ENCODE data around the gene CHL1. TPM values are rescaled to one million over a fixed set of nuclear protein-coding genes. Genes with fewer than 3 reads are reported as not detected.
A peak's percentile ranks its signal among the peaks of the same experiment; 100 is the strongest.
"Not testable (repeated sequence)": the region's sequence is repeated elsewhere in the genome, so short reads cannot be mapped to it uniquely, and the experiment has no call there.

CHL1 gene
- polyA plus RNA-seq, 4 donors = 11.0 to 24.0 (median 17.4) TPM

GRCh38 chr3:332701-333100 lies 136.1 kb downstream of the CHL1 start:
- no peak for DNase-seq (ENCODE audit: low read depth in 4 of 4, low spot score in 3 of 4)

- DNase-seq (ENCODE audit: low read depth in 4 of 4, low spot score in 3 of 4) = no peak
Observed at GRCh38 chr3:335240-335639, 138.7 kb downstream of the CHL1 start.

- no peak for DNase-seq (ENCODE audit: low read depth in 4 of 4, low spot score in 3 of 4)
Observed at GRCh38 chr3:339351-339750, 142.8 kb downstream of the CHL1 start.

GRCh38 chr3:341998-342397 lies 145.4 kb downstream of the CHL1 start:
- DNase-seq (ENCODE audit: low read depth in 4 of 4, low spot score in 3 of 4) = no peak

- DNase-seq (ENCODE audit: low read depth in 4 of 4, low spot score in 3 of 4) = no peak
Observed at GRCh38 chr3:346186-346585, 149.6 kb downstream of the CHL1 start.

- no peak for DNase-seq (ENCODE audit: low read depth in 4 of 4, low spot score in 3 of 4)
Observed at GRCh38 chr3:347581-347980, 151.0 kb downstream of the CHL1 start.

- no peak for DNase-seq (ENCODE audit: low read depth in 4 of 4, low spot score in 3 of 4)
Observed at GRCh38 chr3:350871-351371, 154.4 kb downstream of the CHL1 start.

- DNase-seq (ENCODE audit: low read depth in 4 of 4, low spot score in 3 of 4) = no peak
Observed at GRCh38 chr3:352599-352998, 156.0 kb downstream of the CHL1 start.

- no peak for DNase-seq (ENCODE audit: low read depth in 4 of 4, low spot score in 3 of 4)
Observed at GRCh38 chr3:353191-353739, 156.7 kb downstream of the CHL1 start.

GRCh38 chr3:354432-354831 lies 157.9 kb downstream of the CHL1 start:
- DNase-seq (ENCODE audit: low read depth in 4 of 4, low spot score in 3 of 4) = peak in 1 of 4 donors; percentile 27

GRCh38 chr3:355622-356021 lies 159.1 kb downstream of the CHL1 start:
- DNase-seq (ENCODE audit: low read depth in 4 of 4, low spot score in 3 of 4) = no peak

GRCh38 chr3:356952-357351 lies 160.4 kb downstream of the CHL1 start:
- DNase-seq (ENCODE audit: low read depth in 4 of 4, low spot score in 3 of 4) = peak in 1 of 4 donors; percentile 55

GRCh38 chr3:359672-360071 lies 163.1 kb downstream of the CHL1 start:
- DNase-seq (ENCODE audit: low read depth in 4 of 4, low spot score in 3 of 4) = no peak

- DNase-seq (ENCODE audit: low read depth in 4 of 4, low spot score in 3 of 4) = no peak
Observed at GRCh38 chr3:362681-363338, 166.2 kb downstream of the CHL1 start.

- DNase-seq (ENCODE audit: low read depth in 4 of 4, low spot score in 3 of 4) = no peak
Observed at GRCh38 chr3:364287-364686, 167.7 kb downstream of the CHL1 start.

- peak in 1 of 4 donors; percentile 27 for DNase-seq (ENCODE audit: low read depth in 4 of 4, low spot score in 3 of 4)
Observed at GRCh38 chr3:365268-365667, 168.7 kb downstream of the CHL1 start.

GRCh38 chr3:366253-366652 lies 169.7 kb downstream of the CHL1 start:
- DNase-seq (ENCODE audit: low read depth in 4 of 4, low spot score in 3 of 4) = not testable (repeated sequence)

- no peak for DNase-seq (ENCODE audit: low read depth in 4 of 4, low spot score in 3 of 4)
Observed at GRCh38 chr3:373193-373779, 176.7 kb downstream of the CHL1 start.

GRCh38 chr3:374459-374858 lies 177.9 kb downstream of the CHL1 start:
- DNase-seq (ENCODE audit: low read depth in 4 of 4, low spot score in 3 of 4) = no peak

GRCh38 chr3:377158-377561 lies 180.6 kb downstream of the CHL1 start:
- DNase-seq (ENCODE audit: low read depth in 4 of 4, low spot score in 3 of 4) = peak in 1 of 4 donors; percentile 19

- DNase-seq (ENCODE audit: low read depth in 4 of 4, low spot score in 3 of 4) = no peak
Observed at GRCh38 chr3:380801-381200, 184.2 kb downstream of the CHL1 start.

GRCh38 chr3:385151-385550 lies 188.6 kb downstream of the CHL1 start:
- no peak for DNase-seq (ENCODE audit: low read depth in 4 of 4, low spot score in 3 of 4)

Data from left renal pelvis (tissue), 4 donors.